ENCODE measurements around the gene TMA7.

GRCh38 chr3:48398701-48399386 lies 41.2 kb upstream of the TMA7 start:
- no peak for TF ChIP-seq POLR2A (IDR thresholded peaks at IDR 0.05)
- TF ChIP-seq, protein P1, sequence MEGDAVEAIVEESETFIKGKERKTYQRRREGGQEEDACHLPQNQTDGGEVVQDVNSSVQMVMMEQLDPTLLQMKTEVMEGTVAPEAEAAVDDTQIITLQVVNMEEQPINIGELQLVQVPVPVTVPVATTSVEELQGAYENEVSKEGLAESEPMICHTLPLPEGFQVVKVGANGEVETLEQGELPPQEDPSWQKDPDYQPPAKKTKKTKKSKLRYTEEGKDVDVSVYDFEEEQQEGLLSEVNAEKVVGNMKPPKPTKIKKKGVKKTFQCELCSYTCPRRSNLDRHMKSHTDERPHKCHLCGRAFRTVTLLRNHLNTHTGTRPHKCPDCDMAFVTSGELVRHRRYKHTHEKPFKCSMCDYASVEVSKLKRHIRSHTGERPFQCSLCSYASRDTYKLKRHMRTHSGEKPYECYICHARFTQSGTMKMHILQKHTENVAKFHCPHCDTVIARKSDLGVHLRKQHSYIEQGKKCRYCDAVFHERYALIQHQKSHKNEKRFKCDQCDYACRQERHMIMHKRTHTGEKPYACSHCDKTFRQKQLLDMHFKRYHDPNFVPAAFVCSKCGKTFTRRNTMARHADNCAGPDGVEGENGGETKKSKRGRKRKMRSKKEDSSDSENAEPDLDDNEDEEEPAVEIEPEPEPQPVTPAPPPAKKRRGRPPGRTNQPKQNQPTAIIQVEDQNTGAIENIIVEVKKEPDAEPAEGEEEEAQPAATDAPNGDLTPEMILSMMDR (IDR thresholded peaks at IDR 0.05): no peak

Measured in uterus (tissue), 2 donors.